Activated CD4-positive, alpha-beta T cell treated with anti-CD3 and anti-CD28 coated beads, Interleukin-2, amount 10 ng/mL, durations not matched to agents 24 days and 14 days (primary cell): ENCODE measurements around the gene KBTBD13. TPM values are rescaled to one million over a fixed set of nuclear protein-coding genes. Genes with fewer than 3 reads are reported as not detected.
"Not testable (repeated sequence)": the region's sequence is repeated elsewhere in the genome, so short reads cannot be mapped to it uniquely, and the experiment has no call there.

Experiments used
- DNase-seq: peaks from one replicate; pipeline ENCODE4 v3.0.0; 2022
- H3K27ac Mint-ChIP-seq: one replicate; pipeline ENCODE4 v1.8.0; 2022; ENCODE audit warnings: mild to moderate bottlenecking, mixed read lengths
- H3K27me3 Mint-ChIP-seq: one replicate; pipeline ENCODE4 v1.8.0; 2022; ENCODE audit warnings: mixed read lengths
- H3K36me3 Mint-ChIP-seq: one replicate; pipeline ENCODE4 v1.8.0; 2022; ENCODE audit warnings: low read depth, mild to moderate bottlenecking, mixed read lengths
- H3K4me1 Mint-ChIP-seq: one replicate; pipeline ENCODE4 v1.8.0; 2021; ENCODE audit warnings: mixed read lengths
- H3K4me3 Mint-ChIP-seq: one replicate; pipeline ENCODE4 v1.8.0; 2022; ENCODE audit warnings: mild to moderate bottlenecking, moderate library complexity, mixed read lengths
- H3K9me3 Mint-ChIP-seq: one replicate; pipeline ENCODE4 v1.8.0; 2021; ENCODE audit warnings: mixed read lengths
- intact Hi-C: fragments of 100-400 bp; cut with micrococcal nuclease; formaldehyde crosslinking; loops from one replicate; pipeline ENCODE4 v1.15.1; 2023
- total RNA-seq: library from RNA; stranded (reverse); gene quantifications from 2 replicates; pipeline ENCODE4 v1.2.3, GENCODE V29; 2022

The KBTBD13 gene
- total RNA-seq, 1 donor from 2014 or later, result not detected

GRCh38 chr15:65068403-65068788 is 8.2 kb upstream of the KBTBD13 start:
- no peaks in the 10 kb centered on the region for H3K9me3 Mint-ChIP-seq
- intact Hi-C loops, result no loop called here
- H3K27ac Mint-ChIP-seq, result no peak overlapping the region
- H3K4me3 Mint-ChIP-seq, result peak overlapping the region; percentile 31
- no peak for DNase-seq
- H3K4me1 Mint-ChIP-seq, result peaks cover 3% of the 10 kb centered on the region
- H3K36me3 Mint-ChIP-seq, result no peaks in the 10 kb centered on the region
- peaks cover 55% of the 10 kb centered on the region for H3K27me3 Mint-ChIP-seq

GRCh38 chr15:65069179-65069578 is 7.4 kb upstream of the KBTBD13 start:
- Mint-ChIP-seq H3K4me3 (no peak overlapping the region), H3K9me3 (no peaks in the 10 kb centered on the region), H3K4me1 (peaks cover 3% of the 10 kb centered on the region), H3K27me3 (peaks cover 48% of the 10 kb centered on the region), H3K27ac (no peak overlapping the region), H3K36me3 (no peaks in the 10 kb centered on the region)
- intact Hi-C loops, result no loop called here
- no peak for DNase-seq

- Mint-ChIP-seq H3K27ac (no peak overlapping the region), H3K9me3 (no peaks in the 10 kb centered on the region), H3K27me3 (peaks cover 44% of the 10 kb centered on the region), H3K36me3 (no peaks in the 10 kb centered on the region), H3K4me3 (no peak overlapping the region), H3K4me1 (peaks cover 3% of the 10 kb centered on the region)
- no peak for DNase-seq
- intact Hi-C loops, result no loop called here
These were observed 6.6 kb upstream of the KBTBD13 start for GRCh38 chr15:65069779-65070546.

- Mint-ChIP-seq H3K9me3 (no peaks in the 10 kb centered on the region), H3K36me3 (no peaks in the 10 kb centered on the region), H3K27ac (no peak overlapping the region), H3K4me3 (no peak overlapping the region), H3K4me1 (peaks cover 3% of the 10 kb centered on the region), H3K27me3 (peaks cover 32% of the 10 kb centered on the region)
- intact Hi-C loops, result no loop called here
- no peak for DNase-seq
These were observed 5.2 kb upstream of the KBTBD13 start for GRCh38 chr15:65071381-65071811.

- Mint-ChIP-seq H3K27ac (no peak overlapping the region), H3K4me1 (peaks cover 3% of the 10 kb centered on the region), H3K27me3 (peaks cover 28% of the 10 kb centered on the region), H3K4me3 (no peak overlapping the region), H3K9me3 (no peaks in the 10 kb centered on the region), H3K36me3 (no peaks in the 10 kb centered on the region)
- intact Hi-C loops, result no loop called here
- DNase-seq, result no peak
These were observed 4.5 kb upstream of the KBTBD13 start for GRCh38 chr15:65072027-65072426.

GRCh38 chr15:65072617-65073016 is 3.9 kb upstream of the KBTBD13 start:
- no peak overlapping the region for H3K4me3 Mint-ChIP-seq
- H3K9me3 Mint-ChIP-seq, result no peaks in the 10 kb centered on the region
- no peak for DNase-seq
- H3K36me3 Mint-ChIP-seq, result no peaks in the 10 kb centered on the region
- peaks cover 24% of the 10 kb centered on the region for H3K27me3 Mint-ChIP-seq
- H3K4me1 Mint-ChIP-seq, result peaks cover 3% of the 10 kb centered on the region
- no peak overlapping the region for H3K27ac Mint-ChIP-seq
- intact Hi-C loops, result no loop called here

- not testable (repeated sequence) for H3K4me3 Mint-ChIP-seq, H3K4me1 Mint-ChIP-seq
- peaks cover 16% of the 10 kb centered on the region for H3K27me3 Mint-ChIP-seq
These were observed 1.6 kb upstream of the KBTBD13 start for GRCh38 chr15:65074946-65075345.

GRCh38 chr15:65075607-65076395 is 745 bp upstream of the KBTBD13 start:
- H3K4me1 Mint-ChIP-seq, H3K36me3 Mint-ChIP-seq, DNase-seq, H3K9me3 Mint-ChIP-seq, H3K4me3 Mint-ChIP-seq, H3K27ac Mint-ChIP-seq: not testable (repeated sequence)
- H3K27me3 Mint-ChIP-seq, result peaks cover 12% of the 10 kb centered on the region
- intact Hi-C loops, result loop anchor here (5.0 kb wide), 1 partner anchor 344 kb away; no protein-coding TSS in a partner anchor

More at GRCh38 chr15:65074946-65075345, 1.6 kb upstream of the KBTBD13 start:
- H3K9me3 Mint-ChIP-seq, H3K36me3 Mint-ChIP-seq, H3K27ac Mint-ChIP-seq, DNase-seq: not testable (repeated sequence)
- intact Hi-C loops, result loop anchor here (5.0 kb wide), 1 partner anchor 343 kb away; no protein-coding TSS in a partner anchor

GRCh38 chr15:65077291-65077980 is 890 bp downstream of the KBTBD13 start:
- intact Hi-C loops, result loop anchor here (5.0 kb wide), 1 partner anchor 345 kb away; no protein-coding TSS in a partner anchor
- H3K4me1 Mint-ChIP-seq, result peaks cover 10% of the 10 kb centered on the region
- H3K27me3 Mint-ChIP-seq, result peaks cover 19% of the 10 kb centered on the region
- no peak overlapping the region for H3K4me3 Mint-ChIP-seq
- no peak for DNase-seq
- no peaks in the 10 kb centered on the region for H3K9me3 Mint-ChIP-seq
- no peaks in the 10 kb centered on the region for H3K36me3 Mint-ChIP-seq
- H3K27ac Mint-ChIP-seq, result no peak overlapping the region

GRCh38 chr15:65077981-65078352 is 1.4 kb downstream of the KBTBD13 start:
- peaks cover 24% of the 10 kb centered on the region for H3K27me3 Mint-ChIP-seq
- peak; percentile 85 for DNase-seq
- H3K36me3 Mint-ChIP-seq, result no peaks in the 10 kb centered on the region
- intact Hi-C loops, result loop anchor here (1.0 to 5.0 kb wide), 3 partner anchors 24 to 346 kb away; no protein-coding TSS in a partner anchor
- no peaks in the 10 kb centered on the region for H3K9me3 Mint-ChIP-seq
- no peak overlapping the region for H3K27ac Mint-ChIP-seq
- peaks cover 15% of the 10 kb centered on the region for H3K4me1 Mint-ChIP-seq
- H3K4me3 Mint-ChIP-seq, result no peak overlapping the region

GRCh38 chr15:65079580-65079979 is 3.0 kb downstream of the KBTBD13 start:
- H3K36me3 Mint-ChIP-seq, result no peaks in the 10 kb centered on the region
- no peak overlapping the region for H3K4me3 Mint-ChIP-seq
- peaks cover 17% of the 10 kb centered on the region for H3K4me1 Mint-ChIP-seq

GRCh38 chr15:65081270-65081669 is 4.7 kb downstream of the KBTBD13 start:
- Mint-ChIP-seq H3K27me3 (peaks cover 40% of the 10 kb centered on the region), H3K4me3 (no peak overlapping the region), H3K9me3 (no peaks in the 10 kb centered on the region), H3K27ac (no peak overlapping the region), H3K4me1 (peaks cover 18% of the 10 kb centered on the region), H3K36me3 (no peaks in the 10 kb centered on the region)
- intact Hi-C loops, result no loop called here
- DNase-seq, result no peak

More at GRCh38 chr15:65079580-65079979, 3.0 kb downstream of the KBTBD13 start:
- intact Hi-C loops, result loop anchor here (5.0 kb wide), 1 partner anchor 347 kb away; no protein-coding TSS in a partner anchor
- Mint-ChIP-seq H3K27me3 (peaks cover 37% of the 10 kb centered on the region), H3K27ac (no peak overlapping the region), H3K9me3 (no peaks in the 10 kb centered on the region)
- no peak for DNase-seq

GRCh38 chr15:65081758-65082157 is 5.2 kb downstream of the KBTBD13 start:
- no peak overlapping the region for H3K4me3 Mint-ChIP-seq
- H3K9me3 Mint-ChIP-seq, result no peaks in the 10 kb centered on the region
- no peak for DNase-seq
- peaks cover 38% of the 10 kb centered on the region for H3K27me3 Mint-ChIP-seq
- H3K36me3 Mint-ChIP-seq, result no peaks in the 10 kb centered on the region
- H3K4me1 Mint-ChIP-seq, result peaks cover 18% of the 10 kb centered on the region
- intact Hi-C loops, result no loop called here
- H3K27ac Mint-ChIP-seq, result no peak overlapping the region
